HG03571 (cell line): ENCODE measurements around the gene STXBP1.
"Not testable (repeated sequence)": the region's sequence is repeated elsewhere in the genome, so short reads cannot be mapped to it uniquely, and the experiment has no call there.

ENCODE experiments used
- ATAC-seq: cut with Tn5 transposase; IDR thresholded peaks from one replicate; pipeline ENCODE4 v1.9.1; 2021; ENCODE audit not compliant: unreplicated experiment

The STXBP1 gene

GRCh38 chr9:127577194-127577593 is 34.9 kb upstream of the STXBP1 start:
- ATAC-seq: not testable (repeated sequence)

- no peak for ATAC-seq
These were observed 33.5 kb upstream of the STXBP1 start for GRCh38 chr9:127578627-127578951.

GRCh38 chr9:127578952-127579853 is 32.9 kb upstream of the STXBP1 start:
- no peak for ATAC-seq

GRCh38 chr9:127580366-127580765 is 31.7 kb upstream of the STXBP1 start:
- ATAC-seq: no peak

GRCh38 chr9:127580879-127581475 is 31.1 kb upstream of the STXBP1 start:
- no peak for ATAC-seq

GRCh38 chr9:127584474-127584805 is 27.6 kb upstream of the STXBP1 start:
- not testable (repeated sequence) for ATAC-seq

- no peak for ATAC-seq
These were observed 26.8 kb upstream of the STXBP1 start for GRCh38 chr9:127585161-127585819.

GRCh38 chr9:127586096-127586495 is 26.0 kb upstream of the STXBP1 start:
- no peak for ATAC-seq

GRCh38 chr9:127586537-127586936 is 25.5 kb upstream of the STXBP1 start:
- no peak for ATAC-seq

GRCh38 chr9:127587966-127588365 is 24.1 kb upstream of the STXBP1 start:
- no peak for ATAC-seq

- no peak for ATAC-seq
These were observed 23.2 kb upstream of the STXBP1 start for GRCh38 chr9:127588740-127589506.

GRCh38 chr9:127589955-127590370 is 22.1 kb upstream of the STXBP1 start:
- ATAC-seq: no peak

- no peak for ATAC-seq
These were observed 16.5 kb upstream of the STXBP1 start for GRCh38 chr9:127595611-127596010.

- ATAC-seq: no peak
These were observed 13.1 kb upstream of the STXBP1 start for GRCh38 chr9:127598839-127599549.

- no peak for ATAC-seq
These were observed 12.6 kb upstream of the STXBP1 start for GRCh38 chr9:127599550-127599891.

GRCh38 chr9:127603226-127603625 is 8.9 kb upstream of the STXBP1 start:
- no peak for ATAC-seq

GRCh38 chr9:127606043-127606442 is 6.0 kb upstream of the STXBP1 start:
- no peak for ATAC-seq

- no peak for ATAC-seq
These were observed 3.7 kb upstream of the STXBP1 start for GRCh38 chr9:127608104-127608966.

- ATAC-seq: peak; percentile 11
These were observed 526 bp upstream of the STXBP1 start for GRCh38 chr9:127611603-127611898.

- ATAC-seq: no peak
These were observed 984 bp downstream of the STXBP1 start for GRCh38 chr9:127612939-127613582.
